K562 (cell line): ENCODE data around the gene OIT3. TPM values are rescaled to one million over a fixed set of nuclear protein-coding genes. Genes with fewer than 3 reads are reported as not detected.

Source experiments
- CEBPB ChIP-seq: fragments of 450-650 bp; IDR thresholded peaks from 2 replicates; pipeline ENCODE4 v1.6.1; 2016; ENCODE audit warnings: missing genetic modification characterization, missing compliant biosample characterization
- PHF8 ChIP-seq: fragments of 200-600 bp; sonication (generic); IDR thresholded peaks from 2 replicates; pipeline ENCODE4 v1.6.1; 2012; ENCODE audit warnings: mixed run types, mild to moderate bottlenecking, inconsistent platforms, low read length, moderate library complexity, borderline replicate concordance
- PRMT5 ChIP-seq: sonication (generic); formaldehyde crosslinking; IDR thresholded peaks from 2 replicates; pipeline ENCODE4 v1.5.0; 2020; ENCODE audit warnings: missing genetic modification reagents
- RFX1 ChIP-seq: fragments of 450-650 bp; IDR thresholded peaks from 2 replicates; pipeline ENCODE4 v1.6.1; 2016; ENCODE audit warnings: mild to moderate bottlenecking, moderate library complexity
- ZBTB11 ChIP-seq, 3 experiments: fragments of 200-800 bp in 1 of 3; fragments of 250-450 bp in 1 of 3; fragments of 450-650 bp in 1 of 3; sonication (Bioruptor Pico) in 1 of 3; sonication (Bioruptor generic) in 1 of 3; formaldehyde crosslinking in 1 of 3; IDR thresholded peaks; 2 replicates each; pipeline versions ENCODE4 v1.6.1 to v1.8.0; 2016 to 2022; ENCODE audit warnings: mild to moderate bottlenecking in 2 of 3, missing genetic modification characterization in 2 of 3, missing compliant biosample characterization in 1 of 3, moderate library complexity in 1 of 3
- ZC3H4 ChIP-seq: sonication (generic); formaldehyde crosslinking; IDR thresholded peaks from 2 replicates; pipeline ENCODE4 v1.9.0; 2021; ENCODE audit warnings: missing genetic modification reagents, borderline replicate concordance
- ZNF133 ChIP-seq: fragments of 250-450 bp; sonication (Bioruptor Pico); IDR thresholded peaks from 2 replicates; pipeline ENCODE4 v1.4.0; 2020; ENCODE audit warnings: mild to moderate bottlenecking
- ZNF318 ChIP-seq, 2 experiments: fragments of 450-650 bp; IDR thresholded peaks; 2 replicates each; pipeline ENCODE4 v1.6.1; 2016; ENCODE audit warnings: mild to moderate bottlenecking in 2 of 2, borderline replicate concordance in 1 of 2, low read depth in 1 of 2, moderate library complexity in 1 of 2
- ZNF408 ChIP-seq: fragments of 250-450 bp; sonication (Bioruptor Pico); IDR thresholded peaks from 2 replicates; pipeline ENCODE4 v1.4.0; 2020; ENCODE audit warnings: low read depth, mild to moderate bottlenecking, moderate library complexity
- ZNF445 ChIP-seq: fragments of 250-450 bp; sonication (Bioruptor Pico); IDR thresholded peaks from 2 replicates; pipeline ENCODE4 v1.4.0; 2020; ENCODE audit warnings: low read depth, mild to moderate bottlenecking, moderate library complexity
- polyA plus RNA-seq, 8 experiments: library from polyadenylated mRNA; depleted of rRNA in 4 of 8; stranded (reverse) in 5 of 8; unstranded in 3 of 8; fragments of >200 nt; fragmentation: Nextera tagmentation in 2 of 8; fragmentation: Illumina TruSeq in 1 of 8; extraction: Ambion mirVana in 2 of 8; extraction: Trizol in 1 of 8; gene quantifications; 2 replicates each; pipeline versions ENCODE4 v1.2.1 to v1.2.3, GENCODE V29; 2011 to 2014; ENCODE audit warnings: inconsistent platforms in 1 of 8, missing spikeins in 1 of 8
- total RNA-seq, 7 experiments: library from RNA; depleted of rRNA in 6 of 7; stranded (reverse); fragments of >200 nt in 6 of 7; fragmentation: Illumina TruSeq in 2 of 7; extraction: Trizol in 2 of 7; gene quantifications; 2 replicates each; pipeline versions ENCODE4 v1.2.1 to v1.2.3, GENCODE V29; 2011 to 2021; ENCODE audit warnings: low replicate concordance in 1 of 7
- TF ChIP-seq, protein P1 (sequence below): sonication (generic); formaldehyde crosslinking; IDR thresholded peaks from 2 replicates; pipeline ENCODE4 v1.8.1; 2022; ENCODE audit warnings: missing genetic modification reagents
- TF ChIP-seq, protein P2 (sequence below), 2 experiments: fragments of 450-650 bp; IDR thresholded peaks; 2 replicates each; pipeline ENCODE4 v1.6.1; 2016

Gene OIT3
- total and polyA plus RNA-seq, 9 of the 15 experiments (the other 6 are each of a cell fraction or from before 2014, with no cell fraction given) = not detected

- TF ChIP-seq ZNF318 (IDR thresholded peaks at IDR 0.05; ENCODE audit: borderline replicate concordance in 1 of 2, low read depth in 1 of 2) (no peak), ZNF408 (no peak), ZNF445 (CRISPR knock-in tag) (no peak), ZNF133 (CRISPR knock-in tag) (no peak), PRMT5 (CRISPR knock-in tag) (no peak), ZBTB11 (CRISPR knock-in tag; IDR thresholded peaks at IDR 0.05) (no peak), PHF8 (no peak), CEBPB (tag) (no peak), ZC3H4 (CRISPR knock-in tag) (no peak), RFX1 (no peak)
- TF ChIP-seq, protein P1, sequence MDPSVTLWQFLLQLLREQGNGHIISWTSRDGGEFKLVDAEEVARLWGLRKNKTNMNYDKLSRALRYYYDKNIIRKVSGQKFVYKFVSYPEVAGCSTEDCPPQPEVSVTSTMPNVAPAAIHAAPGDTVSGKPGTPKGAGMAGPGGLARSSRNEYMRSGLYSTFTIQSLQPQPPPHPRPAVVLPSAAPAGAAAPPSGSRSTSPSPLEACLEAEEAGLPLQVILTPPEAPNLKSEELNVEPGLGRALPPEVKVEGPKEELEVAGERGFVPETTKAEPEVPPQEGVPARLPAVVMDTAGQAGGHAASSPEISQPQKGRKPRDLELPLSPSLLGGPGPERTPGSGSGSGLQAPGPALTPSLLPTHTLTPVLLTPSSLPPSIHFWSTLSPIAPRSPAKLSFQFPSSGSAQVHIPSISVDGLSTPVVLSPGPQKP (CRISPR knock-in tag) = no peak
- TF ChIP-seq, protein P2, sequence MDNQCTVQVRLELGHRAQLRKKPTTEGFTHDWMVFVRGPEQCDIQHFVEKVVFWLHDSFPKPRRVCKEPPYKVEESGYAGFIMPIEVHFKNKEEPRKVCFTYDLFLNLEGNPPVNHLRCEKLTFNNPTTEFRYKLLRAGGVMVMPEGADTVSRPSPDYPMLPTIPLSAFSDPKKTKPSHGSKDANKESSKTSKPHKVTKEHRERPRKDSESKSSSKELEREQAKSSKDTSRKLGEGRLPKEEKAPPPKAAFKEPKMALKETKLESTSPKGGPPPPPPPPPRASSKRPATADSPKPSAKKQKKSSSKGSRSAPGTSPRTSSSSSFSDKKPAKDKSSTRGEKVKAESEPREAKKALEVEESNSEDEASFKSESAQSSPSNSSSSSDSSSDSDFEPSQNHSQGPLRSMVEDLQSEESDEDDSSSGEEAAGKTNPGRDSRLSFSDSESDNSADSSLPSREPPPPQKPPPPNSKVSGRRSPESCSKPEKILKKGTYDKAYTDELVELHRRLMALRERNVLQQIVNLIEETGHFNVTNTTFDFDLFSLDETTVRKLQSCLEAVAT (IDR thresholded peaks at IDR 0.05) = no peak
These were observed 18.1 kb upstream of the OIT3 start (continued) for GRCh38 chr10:72875250-72876055.
